Measurements from ENCODE around the gene CEP170B.

GRCh38 chr14:104878582-104878981 lies 13.5 kb downstream of the CEP170B start:
- no peak for TF ChIP-seq CTCF (conservative IDR thresholded peaks at IDR 0.05; ENCODE audit: low read length)
- TF ChIP-seq EZH2phosphoT487 (IDR thresholded peaks at IDR 0.05; ENCODE audit: borderline replicate concordance): no peak

Measured in Loucy (cell line).